Measurements from ENCODE around the gene SAAL1.

Gene SAAL1

GRCh38 chr11:18081551-18081950 is 24.3 kb downstream of the SAAL1 start:
- Histone ChIP-seq H3K4me3 (ENCODE audit: low read depth in 1 of 2, low read length in 2 of 2) (no peak overlapping the region), H3K27me3 (ENCODE audit: insufficient read depth, low read length, poor library complexity) (no peaks in the 10 kb centered on the region), H3K79me2 (ENCODE audit: insufficient read depth, low read length) (no peaks in the 10 kb centered on the region), H3K4me1 (ENCODE audit: insufficient read depth, low read length) (no peaks in the 10 kb centered on the region), H3K9ac (ENCODE audit: low read depth, low read length) (no peak overlapping the region), H3K9me3 (ENCODE audit: insufficient read depth, low read length, severe bottlenecking) (no peaks in the 10 kb centered on the region), H2AFZ (ENCODE audit: low read depth, low read length) (no peak overlapping the region), H3K27ac (ENCODE audit: low read length) (no peak overlapping the region), H3K4me2 (ENCODE audit: insufficient read depth, low read length) (no peak overlapping the region), H4K20me1 (ENCODE audit: insufficient read depth, low read length) (no peaks in the 10 kb centered on the region), H3K36me3 (ENCODE audit: insufficient read depth, low read length) (peaks cover 72% of the 10 kb centered on the region)
- TF ChIP-seq CTCF (IDR thresholded peaks at IDR 0.05; ENCODE audit: borderline replicate concordance, extremely low read depth, low read length, poor library complexity, severe bottlenecking) = no peak
- TF ChIP-seq EZH2 (IDR thresholded peaks at IDR 0.05; ENCODE audit: borderline replicate concordance, low read depth, low read length, severe bottlenecking) = no peak
- DNase-seq = no peak
- no peak for ATAC-seq (ENCODE audit: insufficient read depth, low read depth)

GRCh38 chr11:18080451-18080850 is 25.4 kb downstream of the SAAL1 start:
- Histone ChIP-seq H3K36me3 (ENCODE audit: insufficient read depth, low read length) (peaks cover 61% of the 10 kb centered on the region), H3K4me2 (ENCODE audit: insufficient read depth, low read length) (no peak overlapping the region), H4K20me1 (ENCODE audit: insufficient read depth, low read length) (no peaks in the 10 kb centered on the region), H2AFZ (ENCODE audit: low read depth, low read length) (no peak overlapping the region), H3K27ac (ENCODE audit: low read length) (no peak overlapping the region), H3K27me3 (ENCODE audit: insufficient read depth, low read length, poor library complexity) (no peaks in the 10 kb centered on the region), H3K9ac (ENCODE audit: low read depth, low read length) (no peak overlapping the region), H3K79me2 (ENCODE audit: insufficient read depth, low read length) (no peaks in the 10 kb centered on the region), H3K4me3 (ENCODE audit: low read depth in 1 of 2, low read length in 2 of 2) (no peak overlapping the region), H3K4me1 (ENCODE audit: insufficient read depth, low read length) (no peaks in the 10 kb centered on the region), H3K9me3 (ENCODE audit: insufficient read depth, low read length, severe bottlenecking) (no peaks in the 10 kb centered on the region)
- ATAC-seq (ENCODE audit: insufficient read depth, low read depth) (no peak), DNase-seq (no peak)
- TF ChIP-seq EZH2 (IDR thresholded peaks at IDR 0.05; ENCODE audit: borderline replicate concordance, low read depth, low read length, severe bottlenecking) = no peak
- TF ChIP-seq CTCF (IDR thresholded peaks at IDR 0.05; ENCODE audit: borderline replicate concordance, extremely low read depth, low read length, poor library complexity, severe bottlenecking) = no peak

- DNase-seq (no peak), ATAC-seq (ENCODE audit: insufficient read depth, low read depth) (no peak)
- no peak overlapping the region for H3K9ac ChIP-seq (ENCODE audit: low read depth, low read length)
- no peaks in the 10 kb centered on the region for H4K20me1 ChIP-seq (ENCODE audit: insufficient read depth, low read length)
- H3K79me2 ChIP-seq (ENCODE audit: insufficient read depth, low read length) = no peaks in the 10 kb centered on the region
- H3K9me3 ChIP-seq (ENCODE audit: insufficient read depth, low read length, severe bottlenecking) = no peaks in the 10 kb centered on the region
- H2AFZ ChIP-seq (ENCODE audit: low read depth, low read length) = no peak overlapping the region
- H3K27me3 ChIP-seq (ENCODE audit: insufficient read depth, low read length, poor library complexity) = no peaks in the 10 kb centered on the region
- no peak overlapping the region for H3K27ac ChIP-seq (ENCODE audit: low read length)
- no peak overlapping the region for H3K4me2 ChIP-seq (ENCODE audit: insufficient read depth, low read length)
- no peak overlapping the region for H3K4me3 ChIP-seq (ENCODE audit: low read depth in 1 of 2, low read length in 2 of 2)
- TF ChIP-seq CTCF (IDR thresholded peaks at IDR 0.05; ENCODE audit: borderline replicate concordance, extremely low read depth, low read length, poor library complexity, severe bottlenecking) (no peak), EZH2 (IDR thresholded peaks at IDR 0.05; ENCODE audit: borderline replicate concordance, low read depth, low read length, severe bottlenecking) (no peak)
- no peaks in the 10 kb centered on the region for H3K4me1 ChIP-seq (ENCODE audit: insufficient read depth, low read length)
- peaks cover 49% of the 10 kb centered on the region for H3K36me3 ChIP-seq (ENCODE audit: insufficient read depth, low read length)
Observed at GRCh38 chr11:18078909-18079308, 27.0 kb downstream of the SAAL1 start.

GRCh38 chr11:18075444-18075843 is 30.4 kb downstream of the SAAL1 start:
- Histone ChIP-seq H3K79me2 (ENCODE audit: insufficient read depth, low read length) (no peaks in the 10 kb centered on the region), H3K4me2 (ENCODE audit: insufficient read depth, low read length) (no peak overlapping the region), H3K4me1 (ENCODE audit: insufficient read depth, low read length) (no peaks in the 10 kb centered on the region), H3K9ac (ENCODE audit: low read depth, low read length) (no peak overlapping the region), H3K27me3 (ENCODE audit: insufficient read depth, low read length, poor library complexity) (no peaks in the 10 kb centered on the region), H4K20me1 (ENCODE audit: insufficient read depth, low read length) (no peaks in the 10 kb centered on the region), H3K9me3 (ENCODE audit: insufficient read depth, low read length, severe bottlenecking) (no peaks in the 10 kb centered on the region), H3K27ac (ENCODE audit: low read length) (no peak overlapping the region), H2AFZ (ENCODE audit: low read depth, low read length) (no peak overlapping the region), H3K4me3 (ENCODE audit: low read depth in 1 of 2, low read length in 2 of 2) (no peak overlapping the region), H3K36me3 (ENCODE audit: insufficient read depth, low read length) (peaks cover 18% of the 10 kb centered on the region)
- TF ChIP-seq EZH2 (IDR thresholded peaks at IDR 0.05; ENCODE audit: borderline replicate concordance, low read depth, low read length, severe bottlenecking) = no peak
- TF ChIP-seq CTCF (IDR thresholded peaks at IDR 0.05; ENCODE audit: borderline replicate concordance, extremely low read depth, low read length, poor library complexity, severe bottlenecking) = no peak
- DNase-seq (no peak), ATAC-seq (ENCODE audit: insufficient read depth, low read depth) (no peak)

Measured in DND-41 (cell line).